Measurements from ENCODE around the gene PTPRG.

PTPRG gene

GRCh38 chr3:61978460-61979419 lies 417.4 kb downstream of the PTPRG start:
- H3K4me3 ChIP-seq (ENCODE audit: low read length) = no peak overlapping the region
- H3K4me1 ChIP-seq (ENCODE audit: control insufficient read depth, insufficient read depth, low read length) = no peaks in the 10 kb centered on the region
- H3K36me3 ChIP-seq (ENCODE audit: control insufficient read depth, insufficient read depth, low read length) = no peaks in the 10 kb centered on the region
- no peak overlapping the region for H3K9ac ChIP-seq (ENCODE audit: low read length)
- H3K27me3 ChIP-seq (ENCODE audit: control insufficient read depth, insufficient read depth, low read length) = no peaks in the 10 kb centered on the region
- no peaks in the 10 kb centered on the region for H3K9me3 ChIP-seq (ENCODE audit: control insufficient read depth, low read length)

GRCh38 chr3:61979638-61980037 lies 418.3 kb downstream of the PTPRG start:
- Histone ChIP-seq H3K36me3 (ENCODE audit: control insufficient read depth, insufficient read depth, low read length) (no peaks in the 10 kb centered on the region), H3K27me3 (ENCODE audit: control insufficient read depth, insufficient read depth, low read length) (no peaks in the 10 kb centered on the region), H3K4me1 (ENCODE audit: control insufficient read depth, insufficient read depth, low read length) (no peaks in the 10 kb centered on the region), H3K9me3 (ENCODE audit: control insufficient read depth, low read length) (no peaks in the 10 kb centered on the region), H3K9ac (ENCODE audit: low read length) (no peak overlapping the region), H3K4me3 (ENCODE audit: low read length) (no peak overlapping the region)

GRCh38 chr3:61980041-61980440 lies 418.7 kb downstream of the PTPRG start:
- Histone ChIP-seq H3K4me1 (ENCODE audit: control insufficient read depth, insufficient read depth, low read length) (no peaks in the 10 kb centered on the region), H3K9ac (ENCODE audit: low read length) (no peak overlapping the region), H3K9me3 (ENCODE audit: control insufficient read depth, low read length) (no peaks in the 10 kb centered on the region), H3K36me3 (ENCODE audit: control insufficient read depth, insufficient read depth, low read length) (no peaks in the 10 kb centered on the region), H3K4me3 (ENCODE audit: low read length) (no peak overlapping the region), H3K27me3 (ENCODE audit: control insufficient read depth, insufficient read depth, low read length) (no peaks in the 10 kb centered on the region)

- Histone ChIP-seq H3K36me3 (ENCODE audit: control insufficient read depth, insufficient read depth, low read length) (no peaks in the 10 kb centered on the region), H3K4me1 (ENCODE audit: control insufficient read depth, insufficient read depth, low read length) (no peaks in the 10 kb centered on the region), H3K9me3 (ENCODE audit: control insufficient read depth, low read length) (no peaks in the 10 kb centered on the region), H3K9ac (ENCODE audit: low read length) (no peak overlapping the region), H3K4me3 (ENCODE audit: low read length) (no peak overlapping the region), H3K27me3 (ENCODE audit: control insufficient read depth, insufficient read depth, low read length) (no peaks in the 10 kb centered on the region)
Observed at GRCh38 chr3:61981060-61981459, 419.7 kb downstream of the PTPRG start.

- Histone ChIP-seq H3K9me3 (ENCODE audit: control insufficient read depth, low read length) (no peaks in the 10 kb centered on the region), H3K9ac (ENCODE audit: low read length) (no peak overlapping the region), H3K4me1 (ENCODE audit: control insufficient read depth, insufficient read depth, low read length) (no peaks in the 10 kb centered on the region), H3K4me3 (ENCODE audit: low read length) (no peak overlapping the region), H3K36me3 (ENCODE audit: control insufficient read depth, insufficient read depth, low read length) (no peaks in the 10 kb centered on the region), H3K27me3 (ENCODE audit: control insufficient read depth, insufficient read depth, low read length) (no peaks in the 10 kb centered on the region)
Observed at GRCh38 chr3:61983479-61983878, 422.1 kb downstream of the PTPRG start.

GRCh38 chr3:61985020-61985419 lies 423.6 kb downstream of the PTPRG start:
- H3K4me3 ChIP-seq (ENCODE audit: low read length) = no peak overlapping the region
- no peaks in the 10 kb centered on the region for H3K4me1 ChIP-seq (ENCODE audit: control insufficient read depth, insufficient read depth, low read length)
- no peak overlapping the region for H3K9ac ChIP-seq (ENCODE audit: low read length)

GRCh38 chr3:61986473-61986872 lies 425.1 kb downstream of the PTPRG start:
- no peak overlapping the region for H3K9ac ChIP-seq (ENCODE audit: low read length)
- no peaks in the 10 kb centered on the region for H3K4me1 ChIP-seq (ENCODE audit: control insufficient read depth, insufficient read depth, low read length)
- no peak overlapping the region for H3K4me3 ChIP-seq (ENCODE audit: low read length)
- no peaks in the 10 kb centered on the region for H3K36me3 ChIP-seq (ENCODE audit: control insufficient read depth, insufficient read depth, low read length)
- no peaks in the 10 kb centered on the region for H3K27me3 ChIP-seq (ENCODE audit: control insufficient read depth, insufficient read depth, low read length)
- H3K9me3 ChIP-seq (ENCODE audit: control insufficient read depth, low read length) = no peaks in the 10 kb centered on the region

More at GRCh38 chr3:61985020-61985419, 423.6 kb downstream of the PTPRG start:
- Histone ChIP-seq H3K27me3 (ENCODE audit: control insufficient read depth, insufficient read depth, low read length) (no peaks in the 10 kb centered on the region), H3K9me3 (ENCODE audit: control insufficient read depth, low read length) (no peaks in the 10 kb centered on the region), H3K36me3 (ENCODE audit: control insufficient read depth, insufficient read depth, low read length) (no peaks in the 10 kb centered on the region)

- H3K27me3 ChIP-seq (ENCODE audit: control insufficient read depth, insufficient read depth, low read length) = no peaks in the 10 kb centered on the region
- no peaks in the 10 kb centered on the region for H3K9me3 ChIP-seq (ENCODE audit: control insufficient read depth, low read length)
- no peaks in the 10 kb centered on the region for H3K4me1 ChIP-seq (ENCODE audit: control insufficient read depth, insufficient read depth, low read length)
- H3K9ac ChIP-seq (ENCODE audit: low read length) = no peak overlapping the region
- H3K36me3 ChIP-seq (ENCODE audit: control insufficient read depth, insufficient read depth, low read length) = no peaks in the 10 kb centered on the region
- H3K4me3 ChIP-seq (ENCODE audit: low read length) = no peak overlapping the region
Observed at GRCh38 chr3:61989681-61990080, 428.3 kb downstream of the PTPRG start.

GRCh38 chr3:61990327-61991027 lies 429.1 kb downstream of the PTPRG start:
- Histone ChIP-seq H3K9me3 (ENCODE audit: control insufficient read depth, low read length) (no peaks in the 10 kb centered on the region), H3K9ac (ENCODE audit: low read length) (no peak overlapping the region), H3K4me1 (ENCODE audit: control insufficient read depth, insufficient read depth, low read length) (no peaks in the 10 kb centered on the region), H3K27me3 (ENCODE audit: control insufficient read depth, insufficient read depth, low read length) (no peaks in the 10 kb centered on the region), H3K4me3 (ENCODE audit: low read length) (no peak overlapping the region), H3K36me3 (ENCODE audit: control insufficient read depth, insufficient read depth, low read length) (no peaks in the 10 kb centered on the region)

GRCh38 chr3:61991706-61992105 lies 430.3 kb downstream of the PTPRG start:
- H3K9me3 ChIP-seq (ENCODE audit: control insufficient read depth, low read length) = no peaks in the 10 kb centered on the region
- H3K9ac ChIP-seq (ENCODE audit: low read length) = no peak overlapping the region
- no peaks in the 10 kb centered on the region for H3K36me3 ChIP-seq (ENCODE audit: control insufficient read depth, insufficient read depth, low read length)
- H3K4me1 ChIP-seq (ENCODE audit: control insufficient read depth, insufficient read depth, low read length) = no peaks in the 10 kb centered on the region
- H3K27me3 ChIP-seq (ENCODE audit: control insufficient read depth, insufficient read depth, low read length) = no peaks in the 10 kb centered on the region
- no peak overlapping the region for H3K4me3 ChIP-seq (ENCODE audit: low read length)

- Histone ChIP-seq H3K9me3 (ENCODE audit: control insufficient read depth, low read length) (no peaks in the 10 kb centered on the region), H3K27me3 (ENCODE audit: control insufficient read depth, insufficient read depth, low read length) (no peaks in the 10 kb centered on the region), H3K9ac (ENCODE audit: low read length) (no peak overlapping the region), H3K36me3 (ENCODE audit: control insufficient read depth, insufficient read depth, low read length) (no peaks in the 10 kb centered on the region), H3K4me1 (ENCODE audit: control insufficient read depth, insufficient read depth, low read length) (no peaks in the 10 kb centered on the region), H3K4me3 (ENCODE audit: low read length) (no peak overlapping the region)
Observed at GRCh38 chr3:61996366-61996765, 435.0 kb downstream of the PTPRG start.

- H3K36me3 ChIP-seq (ENCODE audit: control insufficient read depth, insufficient read depth, low read length) = no peaks in the 10 kb centered on the region
- no peak overlapping the region for H3K4me3 ChIP-seq (ENCODE audit: low read length)
- no peaks in the 10 kb centered on the region for H3K27me3 ChIP-seq (ENCODE audit: control insufficient read depth, insufficient read depth, low read length)
- H3K9ac ChIP-seq (ENCODE audit: low read length) = no peak overlapping the region
- H3K9me3 ChIP-seq (ENCODE audit: control insufficient read depth, low read length) = no peaks in the 10 kb centered on the region
- H3K4me1 ChIP-seq (ENCODE audit: control insufficient read depth, insufficient read depth, low read length) = no peaks in the 10 kb centered on the region
Observed at GRCh38 chr3:61997101-61997500, 435.7 kb downstream of the PTPRG start.

Measured in mucosa of stomach (tissue), 1 donor.